ENCODE results near the gene ANKHD1. TPM values are rescaled to one million over a fixed set of nuclear protein-coding genes. Genes with fewer than 3 reads are reported as not detected.

The ANKHD1 gene
- total RNA-seq, 1 experiment from 2014 or later: 130 TPM

DNA sequence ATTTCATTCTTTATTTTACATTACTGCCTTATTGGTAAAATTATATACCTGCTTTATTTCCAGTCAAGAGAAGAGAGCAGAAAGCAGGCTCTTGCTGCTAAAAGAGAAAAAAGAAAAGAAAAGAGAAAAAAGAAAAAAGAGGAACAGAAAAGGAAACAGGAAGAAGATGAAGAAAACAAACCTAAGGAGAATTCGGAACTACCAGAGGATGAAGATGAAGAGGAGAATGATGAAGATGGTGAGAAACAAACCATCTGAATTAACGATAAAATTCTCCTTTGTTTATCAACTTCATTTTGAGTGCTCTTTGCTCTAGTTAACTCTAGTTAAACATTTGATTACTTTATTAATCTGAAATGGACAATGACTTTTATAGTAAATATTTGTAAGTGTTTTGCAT lies 122.4 kb downstream of the ANKHD1 start:
- Histone ChIP-seq H3K4me3 (ENCODE audit: low read depth, low read length) (no peak overlapping the region), H3K4me1 (no peaks in the 10 kb centered on the region), H3K9me3 (no peaks in the 10 kb centered on the region), H3K27me3 (replicated peaks; ENCODE audit: control insufficient read depth, insufficient read depth, low read length) (no peaks in the 10 kb centered on the region), H3K36me3 (ENCODE audit: control insufficient read depth, insufficient read depth, low read length) (peaks cover 4% of the 10 kb centered on the region; the same call in 1 of the 2 replicates)
- no peak overlapping the region for H3K27ac Mint-ChIP-seq (ENCODE audit: unreplicated experiment)
- no peak for DNase-seq
- no peaks in the 10 kb centered on the region for H3K4me1 Mint-ChIP-seq (ENCODE audit: low read depth, unreplicated experiment)
- ChIA-PET CTCF (no interaction called here), POLR2A (no interaction called here)
- TF ChIP-seq, protein P1, sequence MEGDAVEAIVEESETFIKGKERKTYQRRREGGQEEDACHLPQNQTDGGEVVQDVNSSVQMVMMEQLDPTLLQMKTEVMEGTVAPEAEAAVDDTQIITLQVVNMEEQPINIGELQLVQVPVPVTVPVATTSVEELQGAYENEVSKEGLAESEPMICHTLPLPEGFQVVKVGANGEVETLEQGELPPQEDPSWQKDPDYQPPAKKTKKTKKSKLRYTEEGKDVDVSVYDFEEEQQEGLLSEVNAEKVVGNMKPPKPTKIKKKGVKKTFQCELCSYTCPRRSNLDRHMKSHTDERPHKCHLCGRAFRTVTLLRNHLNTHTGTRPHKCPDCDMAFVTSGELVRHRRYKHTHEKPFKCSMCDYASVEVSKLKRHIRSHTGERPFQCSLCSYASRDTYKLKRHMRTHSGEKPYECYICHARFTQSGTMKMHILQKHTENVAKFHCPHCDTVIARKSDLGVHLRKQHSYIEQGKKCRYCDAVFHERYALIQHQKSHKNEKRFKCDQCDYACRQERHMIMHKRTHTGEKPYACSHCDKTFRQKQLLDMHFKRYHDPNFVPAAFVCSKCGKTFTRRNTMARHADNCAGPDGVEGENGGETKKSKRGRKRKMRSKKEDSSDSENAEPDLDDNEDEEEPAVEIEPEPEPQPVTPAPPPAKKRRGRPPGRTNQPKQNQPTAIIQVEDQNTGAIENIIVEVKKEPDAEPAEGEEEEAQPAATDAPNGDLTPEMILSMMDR (IDR thresholded peaks at IDR 0.05; ENCODE audit: insufficient read depth in 1 of 2, low read depth in 1 of 2, low read length in 1 of 2, severe bottlenecking in 1 of 2, unreplicated experiment in 1 of 2): no peak
- no TSS peak for BruUV-seq (replicated peaks)
- H3K36me3 Mint-ChIP-seq (ENCODE audit: insufficient read depth, unreplicated experiment): peaks cover 43% of the 10 kb centered on the region
- H3K4me3 Mint-ChIP-seq (ENCODE audit: unreplicated experiment): no peak overlapping the region
- H3K9me3 Mint-ChIP-seq (ENCODE audit: unreplicated experiment): no peaks in the 10 kb centered on the region
- intact Hi-C loops (cut with micrococcal nuclease; ENCODE audit: unreplicated experiment): no loop called here
- no peaks in the 10 kb centered on the region for H3K27me3 Mint-ChIP-seq (ENCODE audit: insufficient read depth, unreplicated experiment)

DNA sequence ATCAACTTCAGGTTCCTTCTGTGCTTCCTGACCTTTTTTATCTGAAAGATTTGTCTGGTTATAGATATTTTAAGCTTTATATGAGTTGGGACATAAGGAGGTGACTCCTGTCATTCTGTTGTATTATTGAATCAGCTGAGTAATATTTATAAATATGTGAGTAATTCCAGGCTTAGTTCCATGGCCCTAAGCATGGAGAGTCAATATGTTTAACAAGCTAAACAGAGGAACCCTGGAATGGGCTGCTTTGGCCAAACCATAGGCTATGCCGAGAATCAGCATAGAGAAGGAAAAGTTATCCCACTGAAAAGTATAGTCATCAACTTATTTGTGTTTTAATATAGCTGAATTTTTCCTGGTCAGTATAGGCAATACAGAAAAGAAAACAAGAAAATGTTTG lies 138.6 kb downstream of the ANKHD1 start:
- no peaks in the 10 kb centered on the region for H3K27me3 ChIP-seq (replicated peaks; ENCODE audit: control insufficient read depth, insufficient read depth, low read length)
- no peaks in the 10 kb centered on the region for H3K9me3 Mint-ChIP-seq (ENCODE audit: unreplicated experiment)
- no peak overlapping the region for H3K4me3 Mint-ChIP-seq (ENCODE audit: unreplicated experiment)
- no TSS peak for BruUV-seq (replicated peaks)
- no peak overlapping the region for H3K27ac Mint-ChIP-seq (ENCODE audit: unreplicated experiment)
- peaks cover 85% of the 10 kb centered on the region for H3K36me3 Mint-ChIP-seq (ENCODE audit: insufficient read depth, unreplicated experiment)
- H3K4me1 Mint-ChIP-seq (ENCODE audit: low read depth, unreplicated experiment): peaks cover 7% of the 10 kb centered on the region
- POLR2A ChIA-PET: no interaction called here
- no peaks in the 10 kb centered on the region for H3K27me3 Mint-ChIP-seq (ENCODE audit: insufficient read depth, unreplicated experiment)
- no peaks in the 10 kb centered on the region; the same call in 1 of the 2 replicates for H3K36me3 ChIP-seq (ENCODE audit: control insufficient read depth, insufficient read depth, low read length)
- H3K9me3 ChIP-seq: no peaks in the 10 kb centered on the region
- CTCF ChIA-PET: no interaction called here
- TF ChIP-seq, protein P1 (IDR thresholded peaks at IDR 0.05; ENCODE audit: insufficient read depth in 1 of 2, low read depth in 1 of 2, low read length in 1 of 2, severe bottlenecking in 1 of 2, unreplicated experiment in 1 of 2): no peak
- intact Hi-C loops (cut with micrococcal nuclease; ENCODE audit: unreplicated experiment): no loop called here
- DNase-seq: no peak
- H3K4me3 ChIP-seq (ENCODE audit: low read depth, low read length): no peak overlapping the region
- no peaks in the 10 kb centered on the region for H3K4me1 ChIP-seq

DNA sequence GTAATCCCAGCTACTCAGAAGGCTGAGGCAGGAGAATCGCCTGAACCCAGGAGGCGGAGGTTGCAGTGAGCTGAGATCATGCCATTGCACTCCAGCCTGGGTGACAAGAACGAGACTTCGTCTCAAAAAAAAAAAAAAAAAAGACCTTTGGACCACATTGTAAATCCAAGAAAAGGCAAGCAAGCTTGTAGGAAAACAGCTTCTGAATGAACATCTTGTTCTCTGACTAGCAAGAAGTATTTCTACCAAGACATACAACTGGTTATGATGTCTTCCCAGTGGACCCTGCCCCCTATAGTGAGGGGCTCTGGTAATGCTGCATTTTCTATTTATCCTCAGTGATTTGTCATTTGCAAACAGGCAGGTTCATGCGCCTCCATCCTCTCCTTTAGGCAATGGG lies 141.3 kb downstream of the ANKHD1 start:
- intact Hi-C loops (cut with micrococcal nuclease; ENCODE audit: unreplicated experiment): no loop called here
- Histone ChIP-seq H3K27me3 (replicated peaks; ENCODE audit: control insufficient read depth, insufficient read depth, low read length) (no peaks in the 10 kb centered on the region), H3K4me3 (ENCODE audit: low read depth, low read length) (no peak overlapping the region), H3K36me3 (ENCODE audit: control insufficient read depth, insufficient read depth, low read length) (no peaks in the 10 kb centered on the region; the same call in 1 of the 2 replicates), H3K4me1 (peaks cover 13% of the 10 kb centered on the region), H3K9me3 (no peaks in the 10 kb centered on the region)
- H3K27me3 Mint-ChIP-seq (ENCODE audit: insufficient read depth, unreplicated experiment): no peaks in the 10 kb centered on the region
- DNase-seq: no peak
- no peaks in the 10 kb centered on the region for H3K9me3 Mint-ChIP-seq (ENCODE audit: unreplicated experiment)
- BruUV-seq (replicated peaks): no TSS peak
- H3K4me3 Mint-ChIP-seq (ENCODE audit: unreplicated experiment): no peak overlapping the region
- peaks cover 19% of the 10 kb centered on the region for H3K4me1 Mint-ChIP-seq (ENCODE audit: low read depth, unreplicated experiment)
- peaks cover 92% of the 10 kb centered on the region for H3K36me3 Mint-ChIP-seq (ENCODE audit: insufficient read depth, unreplicated experiment)
- POLR2A ChIA-PET: interaction anchor here (0.6 to 1.0 kb wide), 3 partner anchors 15 to 255 kb away, joined by 3 read pairs; partner anchors contain the start of gene HBEGF
- TF ChIP-seq, protein P1 (IDR thresholded peaks at IDR 0.05; ENCODE audit: insufficient read depth in 1 of 2, low read depth in 1 of 2, low read length in 1 of 2, severe bottlenecking in 1 of 2, unreplicated experiment in 1 of 2): no peak
- CTCF ChIA-PET: interaction anchor here (0.7 kb wide), 1 partner anchor 299 kb away, joined by 3 read pairs; no protein-coding TSS in a partner anchor
- H3K27ac Mint-ChIP-seq (ENCODE audit: unreplicated experiment): no peak overlapping the region
